Neural progenitor cell (in vitro differentiated cells): ENCODE data around the gene TICAM1. TPM values are rescaled to one million over a fixed set of nuclear protein-coding genes. Genes with fewer than 3 reads are reported as not detected.

ENCODE experiments used
- DNase-seq: peaks from one replicate; pipeline ENCODE4 v3.0.0-alpha.2; 2016; ENCODE audit warnings: low spot score
- H2AFZ ChIP-seq: fragments of 200-600 bp; sonication (generic); replicated peaks from 2 replicates; pipeline ENCODE4 v1.6.1; 2016; ENCODE audit warnings: antibody characterized with exemption
- H3F3A ChIP-seq: fragments of 200-600 bp; sonication (generic); 2 replicates; pipeline ENCODE4 v1.6.1; 2016; ENCODE audit warnings: antibody characterized with exemption, low read depth
- H3K27ac ChIP-seq: fragments of 200-600 bp; sonication (generic); 2 replicates; pipeline ENCODE4 v1.5.1; 2016; ENCODE audit warnings: mild to moderate bottlenecking
- H3K27me3 ChIP-seq: fragments of 200-600 bp; sonication (generic); 2 replicates; pipeline ENCODE4 v1.6.1; 2016; ENCODE audit warnings: mild to moderate bottlenecking, moderate library complexity
- H3K36me3 ChIP-seq: fragments of 200-600 bp; sonication (generic); 2 replicates; pipeline ENCODE4 v1.5.1; 2016
- H3K4me1 ChIP-seq: fragments of 200-600 bp; sonication (generic); 2 replicates; pipeline ENCODE4 v1.6.1; 2016; ENCODE audit warnings: mixed run types
- H3K4me2 ChIP-seq: fragments of 200-600 bp; sonication (generic); 2 replicates; pipeline ENCODE4 v1.6.1; 2016
- H3K4me3 ChIP-seq: fragments of 200-600 bp; sonication (generic); 2 replicates; pipeline ENCODE4 v1.5.1; 2016
- H3K79me2 ChIP-seq: fragments of 200-600 bp; sonication (generic); 2 replicates; pipeline ENCODE4 v1.6.1; 2016; ENCODE audit warnings: low read depth
- H3K9ac ChIP-seq: fragments of 200-600 bp; sonication (generic); 2 replicates; pipeline ENCODE4 v1.6.1; 2016
- H3K9me3 ChIP-seq: fragments of 200-600 bp; sonication (generic); 2 replicates; pipeline ENCODE4 v1.5.1; 2016; ENCODE audit warnings: low read depth
- H4K20me1 ChIP-seq: fragments of 200-600 bp; sonication (generic); 2 replicates; pipeline ENCODE4 v1.6.1; 2016; ENCODE audit warnings: low read depth
- H3K27ac Mint-ChIP-seq: 3 replicates; pipeline ENCODE4 v1.8.0; 2021; ENCODE audit warnings: mixed read lengths
- H3K27me3 Mint-ChIP-seq: 2 replicates; pipeline ENCODE4 v1.8.0; 2022; ENCODE audit warnings: low read depth, mild to moderate bottlenecking, inconsistent platforms, moderate library complexity, mixed read lengths; ENCODE audit not compliant: insufficient read depth
- H3K36me3 Mint-ChIP-seq: 3 replicates; pipeline ENCODE4 v1.8.0; 2021; ENCODE audit warnings: mixed read lengths
- H3K4me1 Mint-ChIP-seq: 3 replicates; pipeline ENCODE4 v1.8.0; 2021; ENCODE audit warnings: mixed read lengths
- H3K4me3 Mint-ChIP-seq: 3 replicates; pipeline ENCODE4 v1.8.0; 2021; ENCODE audit warnings: mild to moderate bottlenecking, moderate library complexity, mixed read lengths
- H3K9me3 Mint-ChIP-seq: 3 replicates; pipeline ENCODE4 v1.8.0; 2020; ENCODE audit warnings: mixed read lengths
- EZH2 ChIP-seq: fragments of 200-600 bp; sonication (generic); IDR thresholded peaks from 2 replicates; pipeline ENCODE4 v1.6.1; 2017; ENCODE audit warnings: antibody characterized with exemption, mild to moderate bottlenecking, moderate library complexity
- EZH2phosphoT487 ChIP-seq: fragments of 200-600 bp; sonication (generic); IDR thresholded peaks from 2 replicates; pipeline ENCODE4 v1.6.1; 2017; ENCODE audit warnings: antibody characterized with exemption
- total RNA-seq: library from RNA; depleted of rRNA; stranded (reverse); fragments of >200 nt; gene quantifications from 2 replicates; pipeline ENCODE4 v1.2.3, GENCODE V29; 2015; ENCODE audit warnings: low replicate concordance
- TF ChIP-seq, protein P1 (sequence below): fragments of 200-600 bp; sonication (generic); IDR thresholded peaks from 2 replicates; pipeline ENCODE4 v1.5.1; 2017; ENCODE audit warnings: antibody characterized with exemption, mild to moderate bottlenecking

The TICAM1 gene
- total RNA-seq, 1 donor from 2014 or later = not detected

DNA sequence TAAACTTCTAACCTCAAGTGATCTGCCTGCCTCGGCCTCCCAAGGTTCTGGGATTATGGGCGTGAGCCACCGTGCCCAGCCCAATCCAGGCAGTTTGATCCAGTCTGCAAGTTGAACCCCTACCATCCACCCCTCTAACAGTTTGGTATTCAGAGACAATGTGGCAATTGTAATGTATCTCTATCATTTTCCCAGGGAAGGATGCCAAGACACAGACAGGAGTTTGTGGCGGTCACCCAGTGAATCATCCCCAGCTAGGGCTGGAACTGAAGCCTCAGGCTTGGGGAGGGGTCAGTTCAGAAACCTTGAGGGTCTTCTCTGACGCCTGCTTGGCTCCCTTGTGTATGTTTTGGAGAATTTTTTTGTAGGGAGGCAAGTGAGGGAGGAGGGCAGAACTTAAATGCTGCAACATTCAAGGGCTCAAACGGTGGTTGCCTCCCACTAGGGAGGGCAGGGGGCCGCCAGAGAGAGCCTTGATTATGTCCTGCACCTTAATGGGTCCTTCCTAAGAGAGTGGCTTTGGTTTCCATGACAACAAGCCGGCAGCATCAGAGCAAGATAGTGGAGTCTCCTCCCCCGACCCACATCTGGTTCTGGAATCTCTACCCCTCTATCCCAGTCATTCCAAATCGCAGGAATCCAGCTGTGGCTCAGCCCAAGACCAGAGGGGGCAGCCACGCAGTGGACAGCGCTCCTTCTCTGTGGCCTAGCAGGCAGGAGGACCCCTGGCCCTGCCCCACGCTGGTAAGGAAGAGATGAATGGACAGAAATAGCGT lies 54.9 kb downstream of the TICAM1 start:
- H3K4me1 ChIP-seq = peaks cover 7% of the 10 kb centered on the region
- no peaks in the 10 kb centered on the region for H3K36me3 ChIP-seq
- H3K4me1 Mint-ChIP-seq = peaks cover 2% of the 10 kb centered on the region
- no peaks in the 10 kb centered on the region for H3K79me2 ChIP-seq
- no peak overlapping the region for H3K4me3 ChIP-seq
- no peaks in the 10 kb centered on the region for H3K9me3 ChIP-seq
- H3K4me3 Mint-ChIP-seq = no peak overlapping the region
- TF ChIP-seq, protein P1, sequence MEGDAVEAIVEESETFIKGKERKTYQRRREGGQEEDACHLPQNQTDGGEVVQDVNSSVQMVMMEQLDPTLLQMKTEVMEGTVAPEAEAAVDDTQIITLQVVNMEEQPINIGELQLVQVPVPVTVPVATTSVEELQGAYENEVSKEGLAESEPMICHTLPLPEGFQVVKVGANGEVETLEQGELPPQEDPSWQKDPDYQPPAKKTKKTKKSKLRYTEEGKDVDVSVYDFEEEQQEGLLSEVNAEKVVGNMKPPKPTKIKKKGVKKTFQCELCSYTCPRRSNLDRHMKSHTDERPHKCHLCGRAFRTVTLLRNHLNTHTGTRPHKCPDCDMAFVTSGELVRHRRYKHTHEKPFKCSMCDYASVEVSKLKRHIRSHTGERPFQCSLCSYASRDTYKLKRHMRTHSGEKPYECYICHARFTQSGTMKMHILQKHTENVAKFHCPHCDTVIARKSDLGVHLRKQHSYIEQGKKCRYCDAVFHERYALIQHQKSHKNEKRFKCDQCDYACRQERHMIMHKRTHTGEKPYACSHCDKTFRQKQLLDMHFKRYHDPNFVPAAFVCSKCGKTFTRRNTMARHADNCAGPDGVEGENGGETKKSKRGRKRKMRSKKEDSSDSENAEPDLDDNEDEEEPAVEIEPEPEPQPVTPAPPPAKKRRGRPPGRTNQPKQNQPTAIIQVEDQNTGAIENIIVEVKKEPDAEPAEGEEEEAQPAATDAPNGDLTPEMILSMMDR = no peak
- TF ChIP-seq EZH2 (no peak), EZH2phosphoT487 (no peak)
- no peaks in the 10 kb centered on the region for H3F3A ChIP-seq
- H3K27ac ChIP-seq = no peak overlapping the region
- H3K27me3 ChIP-seq = peaks cover 62% of the 10 kb centered on the region
- peak; percentile 59 for DNase-seq
- H4K20me1 ChIP-seq = no peaks in the 10 kb centered on the region
- H3K27me3 Mint-ChIP-seq = peaks cover 25% of the 10 kb centered on the region
- H3K9ac ChIP-seq = no peak overlapping the region
- peak overlapping the region; percentile 31 for H3K4me2 ChIP-seq
- H2AFZ ChIP-seq = no peak overlapping the region
- no peak overlapping the region for H3K27ac Mint-ChIP-seq
- H3K36me3 Mint-ChIP-seq = no peaks in the 10 kb centered on the region
- H3K9me3 Mint-ChIP-seq = no peaks in the 10 kb centered on the region

DNA sequence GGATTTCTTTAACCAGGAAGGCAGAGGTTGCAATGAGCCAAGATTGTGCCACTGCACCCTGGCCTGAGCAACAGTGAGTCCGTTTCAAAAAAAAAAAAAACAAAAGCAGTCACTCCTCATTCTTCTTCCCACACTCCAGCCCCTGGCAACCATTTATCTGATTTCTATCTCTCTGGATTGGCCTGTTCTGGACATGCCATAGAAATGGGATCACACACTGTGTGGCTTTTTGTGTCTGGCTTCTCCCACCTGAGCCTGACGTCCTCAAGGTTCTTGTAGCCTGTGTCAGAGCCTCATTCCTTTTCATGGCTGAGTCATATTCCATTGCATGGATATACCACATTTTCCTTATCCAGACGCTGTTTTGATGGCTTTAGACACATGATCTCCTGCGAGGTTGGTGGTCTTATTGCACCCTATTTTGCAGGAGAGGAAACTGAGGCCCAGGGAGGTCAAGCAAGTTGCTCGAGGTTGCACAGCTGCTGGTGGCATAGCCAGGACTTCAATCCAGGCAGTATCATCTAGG lies 55.8 kb downstream of the TICAM1 start:
- no peak overlapping the region for H3K9ac ChIP-seq
- no peaks in the 10 kb centered on the region for H4K20me1 ChIP-seq
- H3K9me3 Mint-ChIP-seq = no peaks in the 10 kb centered on the region
- no peak overlapping the region for H3K27ac Mint-ChIP-seq
- no peaks in the 10 kb centered on the region for H3K79me2 ChIP-seq
- H2AFZ ChIP-seq = no peak overlapping the region
- H3K4me3 Mint-ChIP-seq = no peak overlapping the region
- no peak overlapping the region for H3K4me3 ChIP-seq
- peaks cover 23% of the 10 kb centered on the region for H3K27me3 Mint-ChIP-seq
- H3K27ac ChIP-seq = no peak overlapping the region
- peaks cover 7% of the 10 kb centered on the region for H3K4me1 ChIP-seq
- peaks cover 2% of the 10 kb centered on the region for H3K4me1 Mint-ChIP-seq
- no peaks in the 10 kb centered on the region for H3K36me3 ChIP-seq
- H3K4me2 ChIP-seq = no peak overlapping the region
- no peaks in the 10 kb centered on the region for H3F3A ChIP-seq
- no peaks in the 10 kb centered on the region for H3K9me3 ChIP-seq
- no peaks in the 10 kb centered on the region for H3K36me3 Mint-ChIP-seq
- no peak for TF ChIP-seq EZH2
- no peak for TF ChIP-seq EZH2phosphoT487
- TF ChIP-seq, protein P1 = no peak
- peaks cover 71% of the 10 kb centered on the region for H3K27me3 ChIP-seq
- DNase-seq = no peak

DNA sequence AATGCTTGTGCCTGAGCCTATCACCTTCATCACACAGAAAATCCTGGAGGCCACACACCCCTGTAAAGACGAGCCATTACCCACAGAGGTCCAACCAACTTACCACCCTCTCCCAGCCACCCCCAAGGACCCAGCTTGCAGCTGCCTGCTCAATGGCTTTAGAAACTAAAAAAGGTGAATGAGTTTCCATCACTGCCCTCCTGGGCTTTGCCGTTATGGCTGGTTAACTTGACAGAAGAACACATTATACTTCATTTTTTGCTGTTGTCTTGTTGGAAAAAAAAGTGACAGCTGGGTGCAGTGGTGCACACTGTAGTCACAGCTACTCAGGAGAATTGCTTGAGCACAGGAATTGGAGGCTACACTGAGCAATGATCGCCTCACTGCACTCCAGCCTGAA lies 57.4 kb downstream of the TICAM1 start:
- H3K9me3 ChIP-seq = no peaks in the 10 kb centered on the region
- no peak for DNase-seq
- H3K27ac ChIP-seq = no peak overlapping the region
- peaks cover 7% of the 10 kb centered on the region for H3K4me1 ChIP-seq
- Mint-ChIP-seq H3K36me3 (no peaks in the 10 kb centered on the region), H3K9me3 (no peaks in the 10 kb centered on the region), H3K4me3 (peak overlapping the region; percentile 13), H3K4me1 (peaks cover 7% of the 10 kb centered on the region), H3K27ac (no peak overlapping the region), H3K27me3 (peaks cover 32% of the 10 kb centered on the region)
- no peak overlapping the region for H3K4me2 ChIP-seq
- H3K4me3 ChIP-seq = no peak overlapping the region
- H3K27me3 ChIP-seq = peaks cover 79% of the 10 kb centered on the region
- no peak overlapping the region for H3K9ac ChIP-seq
- no peak overlapping the region for H2AFZ ChIP-seq
- TF ChIP-seq, protein P1 = no peak
- no peak for TF ChIP-seq EZH2phosphoT487
- no peak for TF ChIP-seq EZH2
- peaks cover 2% of the 10 kb centered on the region for H3F3A ChIP-seq
- no peaks in the 10 kb centered on the region for H3K79me2 ChIP-seq
- H4K20me1 ChIP-seq = peaks cover 9% of the 10 kb centered on the region
- no peaks in the 10 kb centered on the region for H3K36me3 ChIP-seq
